Measurements from ENCODE around the gene RAB7B.

GRCh38 chr1:205930195-205930577 lies 73.0 kb downstream of the RAB7B start:
- no peak for TF ChIP-seq RAD21 (IDR thresholded peaks at IDR 0.05; ENCODE audit: low read depth)
- TF ChIP-seq CEBPB (IDR thresholded peaks at IDR 0.05; ENCODE audit: low read depth): no peak
- no peak for TF ChIP-seq SIN3A (IDR thresholded peaks at IDR 0.05; ENCODE audit: low read depth)
- TF ChIP-seq CTCF (IDR thresholded peaks at IDR 0.05 in 2 of 3, conservative IDR thresholded peaks at IDR 0.05 in 1 of 3; ENCODE audit: borderline replicate concordance in 1 of 3, insufficient read depth in 1 of 3, low read depth in 2 of 3, low read length in 2 of 3): no peak
- TF ChIP-seq ZFX (IDR thresholded peaks at IDR 0.05): no peak
- TF ChIP-seq EZH2 (IDR thresholded peaks at IDR 0.05): no peak
